HT1080 (cell line): ENCODE results near the gene CD163. TPM values are rescaled to one million over a fixed set of nuclear protein-coding genes. Genes with fewer than 3 reads are reported as not detected.
"Not testable (repeated sequence)": the region's sequence is repeated elsewhere in the genome, so short reads cannot be mapped to it uniquely, and the experiment has no call there.

Experiments used
- DNase-seq: peaks from one replicate; pipeline ENCODE4 v3.0.0-alpha.2; 2015; ENCODE audit warnings: low read depth
- polyA plus RNA-seq, 2 experiments: library from polyadenylated mRNA; depleted of rRNA; stranded (reverse); fragments of >200 nt; gene quantifications; 2 replicates each; pipeline ENCODE4 v1.2.3, GENCODE V29; 2015
- total RNA-seq: library from RNA; depleted of rRNA; stranded (reverse); fragments of >200 nt; shearing (Covaris generic); gene quantifications from 2 replicates; pipeline ENCODE4 v1.2.3, GENCODE V29; 2014; rRNA removed

Gene CD163
- total RNA-seq, result not detected in 2 replicates
- 0.03 TPM in 1 of 2 replicates, not detected in the other for polyA plus RNA-seq (2015; cell fraction: cytosol; rRNA removed)
- polyA plus RNA-seq (2015; cell fraction: nucleus; rRNA removed), result 0.02 and 0.16 TPM in 2 replicates

- DNase-seq, result no peak
Measured at GRCh38 chr12:7503686-7504415, at the start of gene CD163. Gene CD163 (minus strand): TSS chr12:7503777. CDS start chr12:7503690, 87 bp downstream.

- DNase-seq, result no peak
Measured at GRCh38 chr12:7542813-7543212, 39.2 kb upstream of the CD163 start.

GRCh38 chr12:7542046-7542445 lies 38.5 kb upstream of the CD163 start:
- no peak for DNase-seq

GRCh38 chr12:7514416-7514815 lies 10.8 kb upstream of the CD163 start:
- DNase-seq, result no peak

- peak; percentile 91 for DNase-seq
Measured at GRCh38 chr12:7512553-7512952, 9.0 kb upstream of the CD163 start.

GRCh38 chr12:7509793-7510470 lies 6.4 kb upstream of the CD163 start:
- DNase-seq, result not testable (repeated sequence)

- no peak for DNase-seq
Measured at GRCh38 chr12:7502612-7503011, 965 bp downstream of the CD163 start.

- DNase-seq, result peak; percentile 78
Measured at GRCh38 chr12:7501031-7501588, 2.5 kb downstream of the CD163 start.

GRCh38 chr12:7499636-7500035 lies 3.9 kb downstream of the CD163 start:
- DNase-seq, result no peak

GRCh38 chr12:7498809-7499208 lies 4.8 kb downstream of the CD163 start:
- DNase-seq, result peak; percentile 84

- peak; percentile 65 for DNase-seq
Measured at GRCh38 chr12:7497661-7498060, 5.9 kb downstream of the CD163 start.

GRCh38 chr12:7496451-7496850 lies 7.1 kb downstream of the CD163 start:
- DNase-seq, result no peak

GRCh38 chr12:7495136-7495535 lies 8.4 kb downstream of the CD163 start:
- no peak for DNase-seq

- DNase-seq, result no peak
Measured at GRCh38 chr12:7493006-7493405, 10.6 kb downstream of the CD163 start.

- no peak for DNase-seq
Measured at GRCh38 chr12:7486512-7486911, 17.1 kb downstream of the CD163 start.

- DNase-seq, result no peak
Measured at GRCh38 chr12:7485095-7485494, 18.5 kb downstream of the CD163 start.

- DNase-seq, result peak; percentile 50
Measured at GRCh38 chr12:7483343-7483742, 20.2 kb downstream of the CD163 start.

GRCh38 chr12:7479771-7480170 lies 23.8 kb downstream of the CD163 start:
- DNase-seq, result no peak

GRCh38 chr12:7472060-7472459 lies 31.5 kb downstream of the CD163 start:
- DNase-seq, result no peak

GRCh38 chr12:7460375-7461259 lies 43.0 kb downstream of the CD163 start:
- peak; percentile 52 for DNase-seq

- no peak for DNase-seq
Measured at GRCh38 chr12:7459973-7460372, 43.6 kb downstream of the CD163 start.
